Measurements from ENCODE around the gene DNAH10.
"Not testable (repeated sequence)": the region's sequence is repeated elsewhere in the genome, so short reads cannot be mapped to it uniquely, and the experiment has no call there.

The DNAH10 gene

GRCh38 chr12:123947531-123947930 lies 185.4 kb downstream of the DNAH10 start:
- not testable (repeated sequence) for DNase-seq (ENCODE audit: low spot score)

GRCh38 chr12:123948401-123948795 lies 186.3 kb downstream of the DNAH10 start:
- DNase-seq (ENCODE audit: low spot score), result no peak

GRCh38 chr12:123948796-123949769 lies 187.0 kb downstream of the DNAH10 start:
- no peak for DNase-seq (ENCODE audit: low spot score)

DNA sequence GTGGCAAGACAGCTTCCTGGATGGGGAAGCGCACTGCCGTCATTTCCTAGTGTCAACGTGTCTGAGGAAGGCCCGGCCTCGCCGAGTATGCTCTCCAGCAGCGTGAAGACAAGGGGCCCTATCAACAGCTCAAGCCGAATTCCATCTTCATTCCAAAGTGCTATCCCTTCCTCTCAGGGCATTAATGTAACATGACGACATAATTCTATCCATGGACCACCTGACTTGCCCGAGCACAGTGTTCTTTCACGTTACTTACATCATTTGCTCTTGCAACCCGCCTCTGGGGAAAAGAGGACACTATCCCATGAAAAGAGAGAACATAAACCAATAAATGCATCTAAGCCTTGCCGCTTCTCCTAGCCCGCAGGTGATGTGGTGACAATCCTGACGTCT lies 187.7 kb downstream of the DNAH10 start:
- no peak for DNase-seq (ENCODE audit: low spot score)

DNA sequence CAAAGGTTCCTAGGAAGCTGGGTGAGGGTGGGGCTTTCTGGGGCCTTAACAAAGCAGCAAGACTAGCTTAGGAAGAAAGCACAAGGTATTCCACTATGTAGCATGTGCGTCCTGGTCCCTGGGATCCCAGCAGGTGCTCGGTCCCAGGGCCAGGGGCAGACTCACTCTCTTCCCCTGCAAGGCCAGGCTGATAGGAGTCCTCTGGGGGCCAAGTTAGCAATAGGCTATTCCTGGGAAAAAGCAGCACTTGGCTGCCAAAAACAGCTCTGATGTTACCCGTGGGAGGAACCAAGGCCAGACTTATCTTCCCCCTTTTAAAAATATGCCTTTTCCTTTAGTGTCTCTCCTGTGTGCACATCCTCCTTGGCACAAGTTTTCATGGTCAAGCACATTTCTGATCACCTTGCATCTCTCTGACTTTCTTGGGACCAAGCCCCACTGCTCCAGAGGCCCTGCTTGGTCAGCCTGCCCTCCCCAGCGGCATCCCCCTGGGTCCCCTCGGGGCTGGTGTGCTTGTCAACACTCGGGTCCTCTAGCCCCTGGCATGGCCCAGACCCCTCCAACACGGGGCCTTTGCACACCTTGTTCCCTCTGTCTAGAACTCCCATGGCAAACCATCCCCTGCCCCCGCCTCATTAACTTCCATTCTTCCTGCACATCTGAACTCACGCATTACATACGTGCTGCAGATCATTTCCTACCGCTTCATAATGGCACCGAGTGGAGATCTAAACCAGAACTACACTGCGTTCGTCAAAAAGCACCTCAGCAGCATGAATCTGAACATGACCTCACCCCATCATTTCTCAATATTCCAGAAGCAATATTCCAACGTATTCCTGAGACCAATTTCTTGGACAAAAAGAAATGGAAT lies 188.6 kb downstream of the DNAH10 start:
- no peak for DNase-seq (ENCODE audit: low spot score)

DNA sequence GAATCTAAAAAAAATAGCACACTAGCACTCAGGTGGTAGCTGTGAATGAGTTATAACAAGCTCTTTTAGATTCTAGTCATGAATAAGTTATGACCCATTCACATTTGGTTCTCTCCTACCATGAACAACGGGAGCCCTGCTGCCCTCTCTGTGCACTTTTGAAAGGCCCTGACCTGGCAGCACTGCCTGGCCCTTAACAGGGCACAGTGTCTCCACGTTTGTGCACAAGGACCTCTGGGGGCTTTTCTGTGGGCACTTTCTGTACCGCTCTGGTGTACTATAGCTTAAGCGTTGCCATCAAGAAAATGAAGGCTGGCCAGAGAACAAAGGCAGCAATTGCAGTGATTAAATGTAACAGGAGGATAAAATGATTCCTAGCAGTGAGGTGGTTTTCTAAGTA lies 189.4 kb downstream of the DNAH10 start:
- DNase-seq (ENCODE audit: low spot score), result no peak

- DNase-seq (ENCODE audit: low spot score), result no peak
Observed at GRCh38 chr12:123952037-123952436, 189.9 kb downstream of the DNAH10 start.

DNA sequence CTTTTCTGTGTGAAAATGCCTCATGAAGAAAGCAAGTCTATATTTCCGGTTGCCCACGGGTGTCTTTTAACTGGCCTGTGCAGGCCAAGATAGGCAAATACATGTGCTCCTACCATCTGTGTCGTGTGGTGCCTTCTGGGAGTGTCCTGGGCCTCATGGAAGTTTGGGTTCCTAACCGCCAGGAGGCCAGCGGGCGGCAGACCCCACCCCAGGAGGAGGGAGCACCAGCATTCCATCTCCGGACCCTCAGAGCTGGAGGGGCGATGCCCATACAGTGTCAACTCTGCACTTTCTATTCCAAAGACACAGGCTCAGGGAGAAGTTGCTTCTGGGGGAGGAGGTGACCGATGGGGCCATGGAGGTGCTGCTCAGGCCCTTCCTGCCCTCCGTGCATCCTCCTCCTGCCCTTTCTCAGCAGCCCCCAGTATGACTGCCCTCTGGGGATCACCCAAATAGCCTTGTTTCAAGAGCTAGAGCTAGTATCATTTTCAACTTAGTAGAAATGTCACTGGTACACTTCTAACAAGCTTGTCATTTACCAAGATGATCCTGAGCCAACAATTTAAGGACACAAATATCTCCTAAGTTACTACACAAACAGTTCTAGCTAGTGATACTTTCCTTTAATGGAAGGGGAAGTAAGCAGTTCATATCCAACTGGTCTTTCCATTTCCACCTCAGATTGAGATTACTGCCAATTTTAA lies 192.7 kb downstream of the DNAH10 start:
- no peak for DNase-seq (ENCODE audit: low spot score)

- no peak for DNase-seq (ENCODE audit: low spot score)
Observed at GRCh38 chr12:123956249-123956648, 194.1 kb downstream of the DNAH10 start.

DNA sequence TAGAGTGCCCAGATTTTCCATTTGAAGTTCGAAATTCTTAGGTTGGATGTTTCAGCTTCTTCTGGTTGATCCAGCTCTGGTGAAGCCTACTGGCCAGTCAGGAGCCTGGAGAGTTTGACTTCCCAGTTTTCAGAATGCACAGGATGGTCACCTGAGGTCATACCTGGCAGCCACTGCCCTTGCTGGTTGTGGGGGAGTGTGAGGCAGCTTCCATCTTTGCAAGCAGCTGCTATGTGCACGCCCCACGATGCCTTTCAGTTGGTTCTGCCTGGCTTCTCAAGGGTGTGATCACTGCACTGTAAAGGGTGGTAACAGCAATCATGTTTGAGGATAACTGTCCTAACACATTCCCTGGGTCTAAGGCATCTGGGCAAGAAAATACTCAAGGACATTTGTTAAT lies 195.1 kb downstream of the DNAH10 start:
- DNase-seq (ENCODE audit: low spot score), result no peak

DNA sequence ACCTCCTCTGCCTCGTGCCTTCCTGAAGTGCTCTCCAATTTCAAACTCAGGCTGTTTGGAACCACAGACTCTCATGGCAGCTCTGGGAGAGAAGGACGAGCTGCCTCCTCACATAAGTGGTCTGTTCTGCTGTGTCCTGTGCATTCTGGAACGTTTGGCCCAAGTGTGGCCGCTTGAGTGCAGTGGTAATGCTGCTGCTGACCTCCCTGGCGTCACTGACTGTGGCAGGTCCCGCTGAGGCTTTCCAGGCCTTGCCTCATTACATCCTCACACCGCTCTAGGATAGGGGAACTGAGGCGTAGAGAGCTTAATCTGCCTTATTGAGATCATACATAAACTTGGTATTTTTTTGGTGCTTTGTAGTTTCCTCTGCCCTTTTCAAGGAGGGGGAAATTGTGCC lies 196.4 kb downstream of the DNAH10 start:
- DNase-seq (ENCODE audit: low spot score), result no peak

DNA sequence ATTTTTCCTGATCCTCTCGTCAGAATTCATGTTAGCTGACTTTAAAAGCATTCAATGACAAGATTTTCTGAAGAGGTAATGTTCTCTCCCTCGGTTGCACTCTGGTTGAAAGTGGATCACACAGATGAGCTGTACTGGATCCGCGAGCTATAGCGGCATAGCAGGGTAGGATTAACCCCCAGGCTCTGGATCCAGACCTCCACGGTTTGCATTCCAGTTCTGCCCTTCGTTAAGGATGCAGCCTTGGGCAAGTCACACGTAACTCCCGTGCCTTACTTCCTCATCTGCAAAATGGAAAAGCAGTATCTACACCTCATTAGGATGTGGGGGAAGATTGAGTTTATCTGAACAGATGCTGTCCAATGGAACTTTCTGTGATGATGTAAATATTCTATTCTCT lies 196.8 kb downstream of the DNAH10 start:
- no peak for DNase-seq (ENCODE audit: low spot score)

- no peak for DNase-seq (ENCODE audit: low spot score)
Observed at GRCh38 chr12:123960029-123960735, 198.1 kb downstream of the DNAH10 start.

DNA sequence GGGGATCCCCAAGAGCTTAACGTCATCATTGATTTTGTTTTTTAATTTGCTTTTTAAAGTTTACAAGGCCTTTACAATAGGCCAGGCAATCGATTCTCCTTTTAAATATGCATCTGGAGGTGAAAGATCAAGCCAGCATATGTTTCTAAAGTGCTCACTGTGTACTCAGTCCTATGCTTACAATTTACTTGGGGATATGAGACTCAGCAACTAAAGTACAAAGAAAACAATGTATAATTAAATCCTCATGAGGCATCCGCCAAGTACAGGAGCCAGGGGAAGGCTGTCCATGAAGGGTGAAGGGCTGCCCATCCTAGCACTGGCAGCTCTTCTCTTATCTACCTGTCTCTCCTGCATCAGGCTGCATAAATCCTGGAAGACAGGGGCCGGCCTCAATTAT lies 198.8 kb downstream of the DNAH10 start:
- DNase-seq (ENCODE audit: low spot score), result no peak

DNA sequence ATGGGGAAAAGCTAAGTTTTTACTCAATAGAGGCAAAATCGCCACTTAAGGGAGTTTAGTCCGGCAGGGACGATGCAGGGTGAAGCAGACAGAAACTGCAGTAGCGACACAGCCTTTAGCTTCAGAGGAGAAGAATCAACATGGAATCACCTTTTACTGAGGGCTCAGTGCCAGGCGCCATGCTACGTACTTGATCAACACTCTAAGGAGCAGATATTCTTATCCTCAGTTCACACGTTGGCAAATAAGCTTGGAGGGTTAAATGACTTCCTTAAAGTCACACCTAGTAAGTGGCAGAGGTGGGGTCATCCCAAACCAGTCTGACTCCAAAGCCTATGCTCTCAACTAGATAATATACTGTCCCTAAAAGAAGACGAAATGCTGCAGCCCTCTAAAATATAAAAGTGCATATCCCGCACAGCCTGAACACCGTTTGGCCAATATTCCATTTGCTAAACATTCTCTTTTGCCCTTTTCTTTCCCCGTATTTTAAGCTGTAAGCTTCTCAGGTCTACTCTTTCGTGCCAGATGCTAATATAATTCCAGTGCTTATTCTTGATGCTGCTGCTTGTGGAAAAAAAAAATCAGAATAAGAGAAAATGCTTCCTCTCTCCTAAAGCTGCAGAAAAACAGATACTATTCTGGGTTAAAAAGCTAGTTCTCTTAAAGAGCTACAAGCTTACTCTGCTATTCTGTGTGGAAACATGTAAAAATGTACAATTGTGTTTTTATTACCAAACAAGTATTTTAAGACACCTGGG lies 199.7 kb downstream of the DNAH10 start:
- DNase-seq (ENCODE audit: low spot score), result no peak

DNA sequence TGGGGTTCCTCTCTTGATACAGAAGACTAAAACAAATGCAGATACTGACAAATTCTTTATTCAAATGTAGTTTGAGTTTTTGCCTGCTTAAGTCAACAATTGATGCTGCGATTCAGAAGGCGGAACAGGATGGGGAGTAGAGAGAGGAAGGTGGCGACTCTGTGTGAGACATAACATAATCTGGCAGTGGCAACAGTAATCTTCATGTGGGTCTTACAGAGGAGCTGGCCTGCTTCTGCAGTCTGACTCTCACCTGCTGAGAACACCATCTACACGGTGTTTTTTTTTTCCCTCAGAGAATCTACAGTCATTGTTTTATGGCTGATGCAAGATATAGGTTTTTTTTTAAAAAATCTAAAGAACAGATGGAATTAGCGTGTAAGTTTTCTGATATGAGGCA lies 200.4 kb downstream of the DNAH10 start:
- DNase-seq (ENCODE audit: low spot score), result no peak

DNA sequence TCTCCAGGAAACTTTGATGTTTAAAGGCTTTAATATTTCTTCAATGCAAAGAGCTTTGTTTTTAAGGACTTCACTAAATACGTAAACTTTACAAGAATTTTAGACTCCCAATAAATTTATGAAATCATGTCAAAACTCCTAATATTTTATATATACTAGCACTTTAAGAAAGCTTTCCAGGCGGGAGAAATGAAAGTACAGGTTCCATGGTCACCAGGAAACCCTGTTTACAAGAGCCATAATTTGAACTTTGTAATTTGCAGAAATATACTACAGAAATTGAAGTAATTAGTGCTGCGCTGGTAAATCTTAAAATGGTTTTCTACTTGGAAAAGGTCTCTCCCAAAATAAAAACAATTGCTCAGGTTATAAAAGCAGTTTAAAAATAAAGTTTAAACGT lies 201.7 kb downstream of the DNAH10 start:
- DNase-seq (ENCODE audit: low spot score), result no peak

- DNase-seq (ENCODE audit: low spot score), result no peak
Observed at GRCh38 chr12:123965382-123965781, 203.3 kb downstream of the DNAH10 start.

GRCh38 chr12:123966596-123966995 lies 204.5 kb downstream of the DNAH10 start:
- DNase-seq (ENCODE audit: low spot score), result peak; percentile 76

DNA sequence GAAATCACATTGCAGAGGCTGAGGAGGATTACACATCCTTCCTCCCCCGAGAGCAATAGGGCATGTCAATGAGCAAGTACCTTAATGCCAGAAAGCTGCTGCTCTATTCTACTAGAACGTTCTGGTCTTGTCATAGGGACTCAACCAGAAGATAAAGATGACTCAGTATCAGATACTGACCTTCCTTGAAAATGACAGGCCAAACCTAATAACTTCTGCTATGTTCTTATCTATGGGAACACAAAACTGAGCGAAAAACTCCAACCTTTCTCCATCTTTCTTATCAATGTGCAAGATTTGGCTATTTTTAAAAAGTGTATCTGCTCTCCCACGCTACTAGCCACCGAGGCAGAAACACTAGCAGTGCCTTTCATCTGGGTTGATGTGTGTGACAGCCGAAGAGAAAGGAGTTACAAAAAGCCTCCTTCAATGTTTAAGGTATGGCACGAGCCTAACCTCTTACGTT lies 205.1 kb downstream of the DNAH10 start:
- DNase-seq (ENCODE audit: low spot score), result no peak

- DNase-seq (ENCODE audit: low spot score), result no peak
Observed at GRCh38 chr12:123971449-123971769, 209.3 kb downstream of the DNAH10 start.

All from AG08396 (cell line).